IPS-11a (cell line): ENCODE results near the gene STK40.

Experiments
- H3K4me3 ChIP-seq: one replicate; pipeline ENCODE4 v1.5.1; 2013; ENCODE audit warnings: low read depth, low read length, control low read depth

STK40 gene

GRCh38 chr1:36346741-36347370 is 38.9 kb downstream of the STK40 start:
- no peak overlapping the region for H3K4me3 ChIP-seq

GRCh38 chr1:36345353-36345752 is 40.4 kb downstream of the STK40 start:
- no peak overlapping the region for H3K4me3 ChIP-seq

GRCh38 chr1:36344395-36344680 is 41.4 kb downstream of the STK40 start:
- H3K4me3 ChIP-seq, result no peak overlapping the region

- H3K4me3 ChIP-seq, result no peak overlapping the region
Observed at GRCh38 chr1:36343651-36344394, 41.9 kb downstream of the STK40 start.

- H3K4me3 ChIP-seq, result no peak overlapping the region
Observed at GRCh38 chr1:36342426-36343185, 43.1 kb downstream of the STK40 start.

- H3K4me3 ChIP-seq, result no peak overlapping the region
Observed at GRCh38 chr1:36341626-36342320, 44.0 kb downstream of the STK40 start.

GRCh38 chr1:36339615-36340014 is 46.1 kb downstream of the STK40 start:
- H3K4me3 ChIP-seq, result no peak overlapping the region

- H3K4me3 ChIP-seq, result no peak overlapping the region
Observed at GRCh38 chr1:36339215-36339614, 46.5 kb downstream of the STK40 start.

- H3K4me3 ChIP-seq, result no peak overlapping the region
Observed at GRCh38 chr1:36337830-36338229, 47.9 kb downstream of the STK40 start.

- H3K4me3 ChIP-seq, result no peak overlapping the region
Observed at GRCh38 chr1:36330940-36331339, 54.8 kb downstream of the STK40 start.

- no peak overlapping the region for H3K4me3 ChIP-seq
Observed at GRCh38 chr1:36329817-36330216, 55.9 kb downstream of the STK40 start.

- no peak overlapping the region for H3K4me3 ChIP-seq
Observed at GRCh38 chr1:36328713-36329112, 57.0 kb downstream of the STK40 start.

- H3K4me3 ChIP-seq, result no peak overlapping the region
Observed at GRCh38 chr1:36328088-36328480, 57.6 kb downstream of the STK40 start.

- no peak overlapping the region for H3K4me3 ChIP-seq
Observed at GRCh38 chr1:36327421-36328087, 58.2 kb downstream of the STK40 start.

- H3K4me3 ChIP-seq, result no peak overlapping the region
Observed at GRCh38 chr1:36326499-36326898, 59.2 kb downstream of the STK40 start.

GRCh38 chr1:36324353-36324703 is 61.4 kb downstream of the STK40 start:
- H3K4me3 ChIP-seq, result peak overlapping the region; percentile 17

GRCh38 chr1:36323636-36324352 is 61.9 kb downstream of the STK40 start, which contains the start of gene EVA1B:
Gene EVA1B (minus strand): TSS chr1:36323645. CDS start chr1:36323037, 608 bp downstream.
- peak within 1 kb of the TSS; percentile 48 for H3K4me3 ChIP-seq

GRCh38 chr1:36322786-36323635 is 62.7 kb downstream of the STK40 start:
- H3K4me3 ChIP-seq, result peak overlapping the region; percentile 48

GRCh38 chr1:36322041-36322785 is 63.5 kb downstream of the STK40 start:
- H3K4me3 ChIP-seq, result peak overlapping the region; percentile 52
